ENCODE results near the gene NKAIN1. TPM values are rescaled to one million over a fixed set of nuclear protein-coding genes. Genes with fewer than 3 reads are reported as not detected.

Gene NKAIN1
- total RNA-seq, 6 donors from 2014 or later = 0.13 to 0.31 TPM; not detected in 4

DNA sequence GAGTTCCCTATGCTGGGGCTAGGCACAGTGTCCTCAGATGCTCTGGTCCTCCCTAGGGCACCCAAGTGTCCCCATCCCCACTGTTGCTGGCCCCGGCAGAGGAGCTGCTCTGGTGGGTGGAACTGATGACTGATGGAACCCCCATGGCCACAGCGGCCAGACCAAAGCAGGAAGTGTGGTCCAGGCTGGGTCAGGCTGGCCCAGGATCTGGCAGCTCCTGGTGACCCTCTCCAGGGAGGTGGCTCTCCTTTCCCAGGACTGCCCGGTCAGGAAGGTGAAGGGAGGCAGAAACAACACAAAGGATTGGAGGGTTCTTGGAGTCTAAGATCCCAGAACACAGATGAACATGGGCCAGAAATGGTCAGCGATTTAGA lies 1.1 kb downstream of the NKAIN1 start:
- peaks cover 0 to 21% (median 12%) of the 10 kb centered on the region in 4 donors for H3K27me3 ChIP-seq
- DNase-seq = no peak

DNA sequence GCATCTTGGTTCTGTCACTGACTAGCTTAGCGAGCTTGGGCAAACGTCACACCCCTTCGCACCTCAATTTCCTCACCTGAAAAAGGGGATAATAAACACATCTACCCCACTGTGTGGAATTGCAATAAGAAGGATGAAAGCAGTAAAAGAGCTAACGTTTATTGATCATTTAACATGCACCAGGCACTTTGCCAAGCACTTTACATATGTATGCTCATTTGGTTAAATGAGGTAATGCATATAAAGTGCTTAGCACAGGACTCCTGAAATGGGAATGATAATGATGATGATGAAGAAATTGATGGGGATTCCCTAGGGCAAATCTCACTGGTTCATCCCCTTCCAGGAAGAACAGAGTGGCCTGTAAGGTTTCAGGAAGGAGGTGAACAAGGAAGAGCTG lies 4.8 kb downstream of the NKAIN1 start:
- ATAC-seq (ENCODE audit: low FRiP score in 2 of 2) (no peak), DNase-seq (no peak)
- Histone ChIP-seq H3K36me3 (no peaks in the 10 kb centered on the region), H3K27me3 (peaks cover 0 to 15% (median 6%) of the 10 kb centered on the region in 4 donors), H3K4me1 (peaks cover 9 to 13% (median 10%) of the 10 kb centered on the region in 4 donors), H3K9me3 (no peaks in the 10 kb centered on the region), H3K27ac (no peak overlapping the region), H3K4me3 (no peak overlapping the region)
- 70 to 71% methylated on average over 4 of the region's 4 CpGs for WGBS, 2 donors
- TF ChIP-seq, protein P1, sequence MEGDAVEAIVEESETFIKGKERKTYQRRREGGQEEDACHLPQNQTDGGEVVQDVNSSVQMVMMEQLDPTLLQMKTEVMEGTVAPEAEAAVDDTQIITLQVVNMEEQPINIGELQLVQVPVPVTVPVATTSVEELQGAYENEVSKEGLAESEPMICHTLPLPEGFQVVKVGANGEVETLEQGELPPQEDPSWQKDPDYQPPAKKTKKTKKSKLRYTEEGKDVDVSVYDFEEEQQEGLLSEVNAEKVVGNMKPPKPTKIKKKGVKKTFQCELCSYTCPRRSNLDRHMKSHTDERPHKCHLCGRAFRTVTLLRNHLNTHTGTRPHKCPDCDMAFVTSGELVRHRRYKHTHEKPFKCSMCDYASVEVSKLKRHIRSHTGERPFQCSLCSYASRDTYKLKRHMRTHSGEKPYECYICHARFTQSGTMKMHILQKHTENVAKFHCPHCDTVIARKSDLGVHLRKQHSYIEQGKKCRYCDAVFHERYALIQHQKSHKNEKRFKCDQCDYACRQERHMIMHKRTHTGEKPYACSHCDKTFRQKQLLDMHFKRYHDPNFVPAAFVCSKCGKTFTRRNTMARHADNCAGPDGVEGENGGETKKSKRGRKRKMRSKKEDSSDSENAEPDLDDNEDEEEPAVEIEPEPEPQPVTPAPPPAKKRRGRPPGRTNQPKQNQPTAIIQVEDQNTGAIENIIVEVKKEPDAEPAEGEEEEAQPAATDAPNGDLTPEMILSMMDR (IDR thresholded peaks at IDR 0.05) = no peak
- TF ChIP-seq POLR2AphosphoS5 (IDR thresholded peaks at IDR 0.05) (no peak), POLR2A (IDR thresholded peaks at IDR 0.05) (no peak), EP300 (IDR thresholded peaks at IDR 0.05) (no peak)

More for the DNA sequence above, 1.1 kb downstream of the NKAIN1 start:
- 19 to 23% methylated on average over 2 to 4 of the region's 4 CpGs for WGBS, 2 donors
- Histone ChIP-seq H3K9me3 (no peaks in the 10 kb centered on the region), H3K36me3 (no peaks in the 10 kb centered on the region), H3K4me1 (peaks cover 9 to 16% (median 12%) of the 10 kb centered on the region in 4 donors), H3K27ac (no peak overlapping the region), H3K4me3 (no peak overlapping the region)
- TF ChIP-seq POLR2A (IDR thresholded peaks at IDR 0.05) (no peak), EP300 (IDR thresholded peaks at IDR 0.05) (no peak), POLR2AphosphoS5 (IDR thresholded peaks at IDR 0.05) (no peak)
- TF ChIP-seq, protein P1 (IDR thresholded peaks at IDR 0.05) = no peak
- no peak for ATAC-seq (ENCODE audit: low FRiP score in 2 of 2)

DNA sequence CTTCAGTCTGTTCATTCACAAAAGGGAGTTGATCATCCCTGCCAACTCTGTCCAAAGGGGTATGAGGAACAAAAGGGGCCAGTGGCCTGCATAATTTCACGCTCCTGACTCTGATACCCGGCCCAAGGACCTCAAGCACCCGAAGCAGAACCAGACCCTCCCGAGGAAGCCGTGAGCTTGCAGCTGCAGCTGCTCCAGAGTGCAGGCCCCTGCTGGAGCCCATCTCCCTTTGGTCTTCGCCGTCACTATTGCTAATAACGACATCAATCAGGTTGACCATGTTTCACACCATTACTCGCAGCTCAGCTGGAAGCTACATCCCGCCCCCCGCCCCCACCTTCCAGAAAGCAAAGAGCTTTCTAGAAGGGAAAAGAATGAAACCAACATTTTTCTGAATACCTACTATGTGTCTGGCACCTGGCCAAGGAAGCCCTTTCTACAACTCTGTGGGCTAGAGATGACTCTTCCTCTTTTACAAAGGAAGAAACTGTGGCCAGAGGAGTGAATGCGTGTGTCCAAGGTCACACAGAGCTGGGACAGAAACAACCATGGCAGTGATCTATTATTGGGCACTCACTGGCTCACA lies 5.5 kb downstream of the NKAIN1 start:
- Histone ChIP-seq H3K9me3 (no peaks in the 10 kb centered on the region), H3K27me3 (peaks cover 0 to 11% (median 4%) of the 10 kb centered on the region in 4 donors), H3K36me3 (no peaks in the 10 kb centered on the region), H3K27ac (no peak overlapping the region), H3K4me3 (no peak overlapping the region), H3K4me1 (peaks cover 2 to 6% (median 6%) of the 10 kb centered on the region in 4 donors)
- 73 to 77% methylated on average over 12 of the region's 12 CpGs for WGBS, 2 donors
- DNase-seq (no peak), ATAC-seq (ENCODE audit: low FRiP score in 2 of 2) (no peak)
- no peak for TF ChIP-seq POLR2A (IDR thresholded peaks at IDR 0.05)

DNA sequence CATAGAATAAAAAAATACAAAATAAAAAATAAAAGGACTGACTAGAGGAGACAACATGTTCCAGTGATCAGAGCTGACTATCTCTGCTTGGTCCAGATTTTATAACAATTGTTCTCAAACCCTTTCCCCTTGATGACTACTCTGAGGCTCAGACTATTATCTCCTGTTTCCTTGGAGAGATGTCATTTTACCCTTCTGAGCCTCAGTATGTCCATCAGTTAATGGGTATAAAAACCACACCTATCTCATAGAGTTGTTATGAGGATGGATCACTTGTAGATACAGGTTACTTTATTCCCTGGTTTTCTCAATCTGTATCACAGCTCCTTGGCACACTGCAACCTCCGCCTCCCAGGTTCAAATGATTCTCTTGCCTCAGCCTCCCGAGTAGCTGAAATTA lies 7.0 kb downstream of the NKAIN1 start:
- no peak overlapping the region for H3K4me3 ChIP-seq

DNA sequence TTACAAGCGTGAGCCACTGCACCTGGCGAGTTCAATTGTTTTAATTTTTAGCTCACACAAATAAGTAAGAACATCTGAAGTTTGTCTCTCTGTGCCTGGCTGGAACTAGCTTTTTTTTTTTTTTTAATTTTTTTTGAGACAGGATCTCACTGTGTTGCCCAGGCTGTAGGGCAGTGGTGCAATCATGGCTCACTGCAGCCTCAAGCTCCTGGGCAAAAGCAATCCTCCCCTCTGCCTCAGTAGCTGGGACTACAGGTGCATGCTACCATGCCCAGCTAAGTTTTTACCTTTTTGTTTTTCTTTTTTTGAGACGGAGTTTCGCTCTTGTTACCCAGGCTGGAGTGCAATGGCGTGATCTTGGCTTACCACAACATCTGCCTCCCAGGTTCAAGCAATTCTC lies 7.9 kb downstream of the NKAIN1 start:
- 93 to 94% methylated on average over 5 of the region's 5 CpGs for WGBS, 2 donors
- H3K27ac ChIP-seq = no peak overlapping the region

More for the DNA sequence above, 7.0 kb downstream of the NKAIN1 start:
- H3K27me3 ChIP-seq = no peaks in the 10 kb centered on the region
- no peaks in the 10 kb centered on the region for H3K9me3 ChIP-seq
- H3K27ac ChIP-seq = no peak overlapping the region
- ATAC-seq (ENCODE audit: low FRiP score in 2 of 2) (no peak), DNase-seq (no peak)
- no peak for TF ChIP-seq EP300 (IDR thresholded peaks at IDR 0.05)
- TF ChIP-seq, protein P1 (IDR thresholded peaks at IDR 0.05) = no peak
- TF ChIP-seq POLR2A (IDR thresholded peaks at IDR 0.05) = no peak
- TF ChIP-seq POLR2AphosphoS5 (IDR thresholded peaks at IDR 0.05) = no peak
- H3K36me3 ChIP-seq = no peaks in the 10 kb centered on the region
- H3K4me1 ChIP-seq = no peaks in the 10 kb centered on the region
- WGBS, 2 donors = 97 to 100% methylated on average over 2 of the region's 2 CpGs

More for the DNA sequence above, 7.9 kb downstream of the NKAIN1 start:
- no peak for DNase-seq
- no peak for ATAC-seq (ENCODE audit: low FRiP score in 2 of 2)
- Histone ChIP-seq H3K27me3 (no peaks in the 10 kb centered on the region), H3K9me3 (no peaks in the 10 kb centered on the region), H3K4me3 (no peak overlapping the region), H3K4me1 (no peaks in the 10 kb centered on the region), H3K36me3 (no peaks in the 10 kb centered on the region)
- TF ChIP-seq POLR2A (IDR thresholded peaks at IDR 0.05) (no peak), POLR2AphosphoS5 (IDR thresholded peaks at IDR 0.05) (no peak), EP300 (IDR thresholded peaks at IDR 0.05) (no peak)
- TF ChIP-seq, protein P1 (IDR thresholded peaks at IDR 0.05) = no peak
